GM12878 (cell line): ENCODE measurements around the gene PPCS. TPM values are rescaled to one million over a fixed set of nuclear protein-coding genes. Genes with fewer than 3 reads are reported as not detected.

Experiments
- ATAC-seq: fragments of 200-7000 bp; cut with Tn5 transposase; 3 replicates; pipeline ENCODE4 v1.9.1; 2020; ENCODE audit warnings: mild to moderate bottlenecking, moderate library complexity
- BruUV-seq: library from RNA; stranded (reverse); fragments of 400-500 nt; replicated peaks from 2 replicates; lab custom pipeline; 2021; lab: Mats Ljungman, UMichigan
- CTCF ChIA-PET: fragments of 300-600 bp; sonication (Branson Sonifier 250); formaldehyde crosslinking; extraction: SDS; loops from one replicate; lab custom pipeline; 2021; ENCODE audit warnings: inconsistent platforms; lab: Yijun Ruan, JAX
- POLR2A ChIA-PET: fragments of 350-600 bp; formaldehyde crosslinking; extraction: SDS; loops from one replicate; lab custom pipeline; 2021; ENCODE audit warnings: inconsistent platforms; lab: Charles Lee
- RAD21 ChIA-PET: fragments of 300-600 bp; sonication (Branson Sonifier 250); formaldehyde crosslinking; loops from one replicate; lab custom pipeline; 2023; ENCODE audit warnings: antibody characterized with exemption; ENCODE audit not compliant: unreplicated experiment; lab: Charles Lee
- SMC1A ChIA-PET: fragments of 300-600 bp; sonication (Branson Sonifier 250); formaldehyde crosslinking; loops from one replicate; lab custom pipeline; 2023; ENCODE audit not compliant: unreplicated experiment, uncharacterized antibody; lab: Charles Lee
- DNase-seq: peaks from one replicate; pipeline ENCODE4 v3.0.0-alpha.2; 2011; ENCODE audit warnings: low read depth, low spot score
- FAIRE-seq: peaks from 3 replicates; lab custom pipeline; 2011; peaks lifted over from hg19 to GRCh38; lab: Jason Lieb, UNC
- H2AFZ ChIP-seq: 2 replicates; pipeline ENCODE4 v1.6.0; 2011; ENCODE audit warnings: low read depth, low read length, control low read depth; ENCODE audit not compliant: control insufficient read depth
- H3K27ac ChIP-seq: 2 replicates; pipeline ENCODE4 v1.5.1; 2011; ENCODE audit warnings: control low read depth; ENCODE audit not compliant: control insufficient read depth, insufficient read depth
- H3K27me3 ChIP-seq, 2 experiments: replicated peaks in 1 of 2; 2 replicates each; pipeline versions ENCODE4 v1.6.0 to v1.6.1; 2011; ENCODE audit warnings: low read length in 1 of 2; ENCODE audit not compliant: control insufficient read depth in 2 of 2, insufficient read depth in 2 of 2
- H3K36me3 ChIP-seq, 2 experiments: 2 replicates each; pipeline ENCODE4 v1.5.1; 2011; ENCODE audit warnings: low read length in 1 of 2; ENCODE audit not compliant: control insufficient read depth in 2 of 2, insufficient read depth in 2 of 2
- H3K4me1 ChIP-seq: 2 replicates; pipeline ENCODE4 v1.6.1; 2011; ENCODE audit warnings: mild to moderate bottlenecking, low read length, moderate library complexity, mixed read lengths; ENCODE audit not compliant: control insufficient read depth, insufficient read depth
- H3K4me2 ChIP-seq: 2 replicates; pipeline ENCODE4 v1.6.0; 2011; ENCODE audit warnings: control low read depth; ENCODE audit not compliant: control insufficient read depth, insufficient read depth
- H3K4me3 ChIP-seq: fragments of 200-600 bp; sonication (generic); 2 replicates; pipeline ENCODE4 v1.5.1; 2016
- H3K79me2 ChIP-seq: 2 replicates; pipeline ENCODE4 v1.6.0; 2011; ENCODE audit warnings: low read length; ENCODE audit not compliant: control insufficient read depth, insufficient read depth
- H3K9ac ChIP-seq: 2 replicates; pipeline ENCODE4 v1.8.0; 2011; ENCODE audit warnings: low read length, control low read depth, mixed read lengths; ENCODE audit not compliant: control insufficient read depth, insufficient read depth
- H3K9me3 ChIP-seq: replicated peaks from 3 replicates; pipeline ENCODE4 v1.5.1; 2011; ENCODE audit warnings: mild to moderate bottlenecking, low read length; ENCODE audit not compliant: control insufficient read depth, insufficient read depth
- H4K20me1 ChIP-seq: 2 replicates; pipeline ENCODE4 v1.6.0; 2011; ENCODE audit not compliant: control insufficient read depth, insufficient read depth
- BCL11A ChIP-seq: IDR thresholded peaks from 2 replicates; pipeline ENCODE4 v1.6.1; 2011; ENCODE audit warnings: low read depth, low read length
- CREM ChIP-seq: IDR thresholded peaks from 2 replicates; pipeline ENCODE4 v1.6.1; 2014; ENCODE audit warnings: antibody characterized with exemption, low read depth
- IKZF1 ChIP-seq: fragments of 450-650 bp; conservative IDR thresholded peaks from 2 replicates; pipeline ENCODE4 v1.6.1; 2017; ENCODE audit warnings: antibody characterized with exemption, mild to moderate bottlenecking
- KDM1A ChIP-seq: fragments of 200-600 bp; sonication (generic); IDR thresholded peaks from 2 replicates; pipeline ENCODE4 v1.6.1; 2016; ENCODE audit warnings: borderline replicate concordance
- NBN ChIP-seq: fragments of 450-650 bp; IDR thresholded peaks from 2 replicates; pipeline ENCODE4 v1.6.1; 2016
- RFX5 ChIP-seq: IDR thresholded peaks from 2 replicates; pipeline ENCODE4 v1.6.1; 2011; ENCODE audit warnings: low read depth, low read length, improper control_type of control experiment
- STAT3 ChIP-seq: IDR thresholded peaks from 2 replicates; pipeline ENCODE4 v1.6.1; 2011; ENCODE audit warnings: low read depth, low read length, improper control_type of control experiment
- YBX1 ChIP-seq: fragments of 450-650 bp; IDR thresholded peaks from 2 replicates; pipeline ENCODE4 v1.6.1; 2016; ENCODE audit warnings: antibody characterized with exemption
- ZSCAN29 ChIP-seq: fragments of 450-650 bp; IDR thresholded peaks from 2 replicates; pipeline ENCODE4 v1.6.1; 2017; ENCODE audit warnings: mild to moderate bottlenecking, moderate library complexity
- WGBS: methylation state at CpG from one replicate; pipeline ENCODE4 v1.1.6; 2016; ENCODE audit warnings: low lambda C conversion rate; ENCODE audit not compliant: insufficient replicate concordance, insufficient coverage; ENCODE audit errors: missing lambda C conversion rate; 5-methylcytosine and 5-hydroxymethylcytosine counted together
- in situ Hi-C: fragments of 300-500 bp; cut with MboI; formaldehyde crosslinking; loops from 9 replicates; pipeline ENCODE4 v1.14.3; 2018; ENCODE audit warnings: mixed read lengths
- intact Hi-C: fragments of 100-400 bp; cut with micrococcal nuclease; formaldehyde crosslinking; loops from one replicate; pipeline ENCODE4 v1.14.2; 2022; ENCODE audit not compliant: unreplicated experiment
- polyA plus RNA-seq, 11 experiments: library from polyadenylated mRNA; depleted of rRNA in 4 of 11; unstranded in 6 of 11; stranded (reverse) in 5 of 11; fragments of >200 nt; fragmentation: Nextera tagmentation in 4 of 11; fragmentation: Illumina TruSeq in 1 of 11; extraction: Ambion mirVana in 4 of 11; extraction: Trizol in 1 of 11; gene quantifications; 1 replicate in 1 of 11; 2 replicates in 10 of 11; pipeline versions ENCODE4 v1.2.1 to v1.2.3, GENCODE V29; 2011 to 2016; ENCODE audit warnings: inconsistent platforms in 2 of 11, missing spikeins in 2 of 11, low read depth in 1 of 11
- total RNA-seq, 4 experiments: library from RNA; depleted of rRNA in 3 of 4; stranded (reverse); fragments of >200 nt in 3 of 4; fragmentation: Illumina TruSeq in 1 of 4; extraction: Trizol in 1 of 4; gene quantifications; 2 replicates each; pipeline versions ENCODE4 v1.2.1 to v1.2.3, GENCODE V29; 2013 to 2021
- TF ChIP-seq, protein P1 (sequence below): fragments of 450-650 bp; IDR thresholded peaks from 2 replicates; pipeline ENCODE4 v1.6.1; 2014; ENCODE audit warnings: mild to moderate bottlenecking
- TF ChIP-seq, protein P2 (sequence below): fragments of 450-650 bp; formaldehyde crosslinking; IDR thresholded peaks from 2 replicates; pipeline ENCODE4 v1.4.0; 2020; ENCODE audit warnings: mild to moderate bottlenecking, moderate library complexity
- TF ChIP-seq, protein P3 (sequence below): fragments of 450-650 bp; IDR thresholded peaks from 2 replicates; pipeline ENCODE4 v1.6.1; 2017; ENCODE audit warnings: low read depth, mild to moderate bottlenecking, moderate library complexity
- TF ChIP-seq, protein P4 (sequence below): fragments of 150-350 bp; IDR thresholded peaks from 2 replicates; pipeline ENCODE4 v1.6.1; 2014; ENCODE audit warnings: mild to moderate bottlenecking, low read depth, low read length
- TF ChIP-seq, protein P5 (sequence below): fragments of 450-650 bp; IDR thresholded peaks from 2 replicates; pipeline ENCODE4 v1.6.1; 2016; ENCODE audit warnings: mild to moderate bottlenecking, moderate library complexity, borderline replicate concordance

Gene PPCS
- total and polyA plus RNA-seq, 10 of the 15 experiments (the other 5 are each of a cell fraction or from before 2014, with no cell fraction given) = 35.6 to 79.4 (median 51.9) TPM

DNA sequence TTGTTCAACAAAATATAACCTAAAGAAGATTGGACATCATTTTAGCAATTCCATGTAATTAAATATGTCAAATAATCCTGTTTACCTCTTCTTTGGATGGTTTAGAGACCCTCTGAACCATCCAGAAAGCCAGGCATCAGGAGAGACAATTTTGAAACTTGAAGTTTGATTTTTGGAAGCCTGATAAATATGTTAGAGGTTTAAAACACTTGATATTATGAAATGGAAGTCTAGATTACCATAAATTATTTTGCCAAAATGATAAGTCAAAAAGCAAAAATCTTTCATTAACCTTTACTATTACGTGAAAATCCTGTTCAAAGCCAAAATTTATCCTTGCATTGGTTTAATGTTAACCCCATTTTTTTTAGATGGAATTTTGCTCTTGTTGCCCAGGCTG is 50.2 kb downstream of the PPCS start:
- ChIA-PET RAD21 (no interaction called here), SMC1A (no interaction called here), CTCF (no interaction called here), POLR2A (no interaction called here)
- DNase-seq (no peak), FAIRE-seq (no peak), ATAC-seq (no peak)
- TF ChIP-seq, protein P1, sequence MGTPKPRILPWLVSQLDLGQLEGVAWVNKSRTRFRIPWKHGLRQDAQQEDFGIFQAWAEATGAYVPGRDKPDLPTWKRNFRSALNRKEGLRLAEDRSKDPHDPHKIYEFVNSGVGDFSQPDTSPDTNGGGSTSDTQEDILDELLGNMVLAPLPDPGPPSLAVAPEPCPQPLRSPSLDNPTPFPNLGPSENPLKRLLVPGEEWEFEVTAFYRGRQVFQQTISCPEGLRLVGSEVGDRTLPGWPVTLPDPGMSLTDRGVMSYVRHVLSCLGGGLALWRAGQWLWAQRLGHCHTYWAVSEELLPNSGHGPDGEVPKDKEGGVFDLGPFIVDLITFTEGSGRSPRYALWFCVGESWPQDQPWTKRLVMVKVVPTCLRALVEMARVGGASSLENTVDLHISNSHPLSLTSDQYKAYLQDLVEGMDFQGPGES = no peak
- TF ChIP-seq KDM1A (no peak), ZSCAN29 (no peak), RFX5 (no peak), CREM (no peak), NBN (no peak), IKZF1 (no peak), STAT3 (no peak), BCL11A (no peak), YBX1 (no peak)
- TF ChIP-seq, protein P2, sequence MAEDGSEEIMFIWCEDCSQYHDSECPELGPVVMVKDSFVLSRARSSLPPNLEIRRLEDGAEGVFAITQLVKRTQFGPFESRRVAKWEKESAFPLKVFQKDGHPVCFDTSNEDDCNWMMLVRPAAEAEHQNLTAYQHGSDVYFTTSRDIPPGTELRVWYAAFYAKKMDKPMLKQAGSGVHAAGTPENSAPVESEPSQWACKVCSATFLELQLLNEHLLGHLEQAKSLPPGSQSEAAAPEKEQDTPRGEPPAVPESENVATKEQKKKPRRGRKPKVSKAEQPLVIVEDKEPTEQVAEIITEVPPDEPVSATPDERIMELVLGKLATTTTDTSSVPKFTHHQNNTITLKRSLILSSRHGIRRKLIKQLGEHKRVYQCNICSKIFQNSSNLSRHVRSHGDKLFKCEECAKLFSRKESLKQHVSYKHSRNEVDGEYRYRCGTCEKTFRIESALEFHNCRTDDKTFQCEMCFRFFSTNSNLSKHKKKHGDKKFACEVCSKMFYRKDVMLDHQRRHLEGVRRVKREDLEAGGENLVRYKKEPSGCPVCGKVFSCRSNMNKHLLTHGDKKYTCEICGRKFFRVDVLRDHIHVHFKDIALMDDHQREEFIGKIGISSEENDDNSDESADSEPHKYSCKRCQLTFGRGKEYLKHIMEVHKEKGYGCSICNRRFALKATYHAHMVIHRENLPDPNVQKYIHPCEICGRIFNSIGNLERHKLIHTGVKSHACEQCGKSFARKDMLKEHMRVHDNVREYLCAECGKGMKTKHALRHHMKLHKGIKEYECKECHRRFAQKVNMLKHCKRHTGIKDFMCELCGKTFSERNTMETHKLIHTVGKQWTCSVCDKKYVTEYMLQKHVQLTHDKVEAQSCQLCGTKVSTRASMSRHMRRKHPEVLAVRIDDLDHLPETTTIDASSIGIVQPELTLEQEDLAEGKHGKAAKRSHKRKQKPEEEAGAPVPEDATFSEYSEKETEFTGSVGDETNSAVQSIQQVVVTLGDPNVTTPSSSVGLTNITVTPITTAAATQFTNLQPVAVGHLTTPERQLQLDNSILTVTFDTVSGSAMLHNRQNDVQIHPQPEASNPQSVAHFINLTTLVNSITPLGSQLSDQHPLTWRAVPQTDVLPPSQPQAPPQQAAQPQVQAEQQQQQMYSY = no peak
- TF ChIP-seq, protein P3, sequence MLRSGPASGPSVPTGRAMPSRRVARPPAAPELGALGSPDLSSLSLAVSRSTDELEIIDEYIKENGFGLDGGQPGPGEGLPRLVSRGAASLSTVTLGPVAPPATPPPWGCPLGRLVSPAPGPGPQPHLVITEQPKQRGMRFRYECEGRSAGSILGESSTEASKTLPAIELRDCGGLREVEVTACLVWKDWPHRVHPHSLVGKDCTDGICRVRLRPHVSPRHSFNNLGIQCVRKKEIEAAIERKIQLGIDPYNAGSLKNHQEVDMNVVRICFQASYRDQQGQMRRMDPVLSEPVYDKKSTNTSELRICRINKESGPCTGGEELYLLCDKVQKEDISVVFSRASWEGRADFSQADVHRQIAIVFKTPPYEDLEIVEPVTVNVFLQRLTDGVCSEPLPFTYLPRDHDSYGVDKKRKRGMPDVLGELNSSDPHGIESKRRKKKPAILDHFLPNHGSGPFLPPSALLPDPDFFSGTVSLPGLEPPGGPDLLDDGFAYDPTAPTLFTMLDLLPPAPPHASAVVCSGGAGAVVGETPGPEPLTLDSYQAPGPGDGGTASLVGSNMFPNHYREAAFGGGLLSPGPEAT = no peak
- TF ChIP-seq, protein P4, sequence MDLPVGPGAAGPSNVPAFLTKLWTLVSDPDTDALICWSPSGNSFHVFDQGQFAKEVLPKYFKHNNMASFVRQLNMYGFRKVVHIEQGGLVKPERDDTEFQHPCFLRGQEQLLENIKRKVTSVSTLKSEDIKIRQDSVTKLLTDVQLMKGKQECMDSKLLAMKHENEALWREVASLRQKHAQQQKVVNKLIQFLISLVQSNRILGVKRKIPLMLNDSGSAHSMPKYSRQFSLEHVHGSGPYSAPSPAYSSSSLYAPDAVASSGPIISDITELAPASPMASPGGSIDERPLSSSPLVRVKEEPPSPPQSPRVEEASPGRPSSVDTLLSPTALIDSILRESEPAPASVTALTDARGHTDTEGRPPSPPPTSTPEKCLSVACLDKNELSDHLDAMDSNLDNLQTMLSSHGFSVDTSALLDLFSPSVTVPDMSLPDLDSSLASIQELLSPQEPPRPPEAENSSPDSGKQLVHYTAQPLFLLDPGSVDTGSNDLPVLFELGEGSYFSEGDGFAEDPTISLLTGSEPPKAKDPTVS = no peak
- TF ChIP-seq, protein P5, sequence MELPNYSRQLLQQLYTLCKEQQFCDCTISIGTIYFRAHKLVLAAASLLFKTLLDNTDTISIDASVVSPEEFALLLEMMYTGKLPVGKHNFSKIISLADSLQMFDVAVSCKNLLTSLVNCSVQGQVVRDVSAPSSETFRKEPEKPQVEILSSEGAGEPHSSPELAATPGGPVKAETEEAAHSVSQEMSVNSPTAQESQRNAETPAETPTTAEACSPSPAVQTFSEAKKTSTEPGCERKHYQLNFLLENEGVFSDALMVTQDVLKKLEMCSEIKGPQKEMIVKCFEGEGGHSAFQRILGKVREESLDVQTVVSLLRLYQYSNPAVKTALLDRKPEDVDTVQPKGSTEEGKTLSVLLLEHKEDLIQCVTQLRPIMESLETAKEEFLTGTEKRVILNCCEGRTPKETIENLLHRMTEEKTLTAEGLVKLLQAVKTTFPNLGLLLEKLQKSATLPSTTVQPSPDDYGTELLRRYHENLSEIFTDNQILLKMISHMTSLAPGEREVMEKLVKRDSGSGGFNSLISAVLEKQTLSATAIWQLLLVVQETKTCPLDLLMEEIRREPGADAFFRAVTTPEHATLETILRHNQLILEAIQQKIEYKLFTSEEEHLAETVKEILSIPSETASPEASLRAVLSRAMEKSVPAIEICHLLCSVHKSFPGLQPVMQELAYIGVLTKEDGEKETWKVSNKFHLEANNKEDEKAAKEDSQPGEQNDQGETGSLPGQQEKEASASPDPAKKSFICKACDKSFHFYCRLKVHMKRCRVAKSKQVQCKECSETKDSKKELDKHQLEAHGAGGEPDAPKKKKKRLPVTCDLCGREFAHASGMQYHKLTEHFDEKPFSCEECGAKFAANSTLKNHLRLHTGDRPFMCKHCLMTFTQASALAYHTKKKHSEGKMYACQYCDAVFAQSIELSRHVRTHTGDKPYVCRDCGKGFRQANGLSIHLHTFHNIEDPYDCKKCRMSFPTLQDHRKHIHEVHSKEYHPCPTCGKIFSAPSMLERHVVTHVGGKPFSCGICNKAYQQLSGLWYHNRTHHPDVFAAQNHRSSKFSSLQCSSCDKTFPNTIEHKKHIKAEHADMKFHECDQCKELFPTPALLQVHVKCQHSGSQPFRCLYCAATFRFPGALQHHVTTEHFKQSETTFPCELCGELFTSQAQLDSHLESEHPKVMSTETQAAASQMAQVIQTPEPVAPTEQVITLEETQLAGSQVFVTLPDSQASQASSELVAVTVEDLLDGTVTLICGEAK = no peak
- in situ Hi-C loops (no loop called here), intact Hi-C loops (no loop called here)
- Histone ChIP-seq H3K27ac (no peak overlapping the region), H4K20me1 (no peaks in the 10 kb centered on the region), H3K36me3 (no peaks in the 10 kb centered on the region), H3K4me2 (no peak overlapping the region), H3K27me3 (no peaks in the 10 kb centered on the region), H3K4me3 (no peak overlapping the region), H2AFZ (no peak overlapping the region), H3K4me1 (no peaks in the 10 kb centered on the region), H3K9ac (no peak overlapping the region), H3K79me2 (no peaks in the 10 kb centered on the region), H3K9me3 (peaks cover 9% of the 10 kb centered on the region; the same call in 2 of the 3 replicates)
- BruUV-seq = no TSS peak
- WGBS = 0% methylated on average over 1 of the region's 1 CpG
